Activated CD4-positive, alpha-beta T cell treated with anti-CD3 and anti-CD28 coated beads, Interleukin-10, Interleukin-2, amounts not matched to agents 100 ng/mL and 50 ng/mL, durations not matched to agents 16 hours and 8 hours (primary cell): ENCODE data around the gene MAPKAPK3.

ENCODE experiments used
- DNase-seq: peaks from one replicate; pipeline ENCODE4 v3.0.0-alpha.2; 2020

The MAPKAPK3 gene

DNA sequence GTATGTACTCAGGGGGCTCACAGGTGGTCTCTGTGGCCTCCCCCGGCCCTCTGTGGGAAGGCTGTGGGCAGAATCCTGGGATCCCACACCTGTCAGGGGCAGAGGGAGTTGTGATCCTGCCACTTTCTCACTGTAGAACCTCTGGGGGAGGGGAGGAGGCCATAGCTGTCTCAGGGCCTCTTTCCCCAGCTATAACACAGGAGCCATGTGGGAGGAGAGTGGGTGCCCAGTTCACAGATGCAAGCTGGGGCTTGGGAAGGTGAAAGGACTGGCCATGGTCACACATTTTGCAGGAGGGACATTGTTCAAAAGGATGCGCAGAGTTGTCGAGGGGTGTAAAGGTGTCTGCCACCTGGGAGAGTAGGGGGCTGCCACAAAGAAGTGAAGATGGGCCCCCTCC lies 11.7 kb downstream of the MAPKAPK3 start:
- no peak for DNase-seq

GRCh38 chr3:50630394-50630793 lies 13.4 kb downstream of the MAPKAPK3 start:
- DNase-seq, result no peak

GRCh38 chr3:50630877-50631276 lies 13.9 kb downstream of the MAPKAPK3 start:
- DNase-seq, result no peak

- DNase-seq, result peak; percentile 52
Observed at GRCh38 chr3:50632450-50632849, 15.5 kb downstream of the MAPKAPK3 start.

DNA sequence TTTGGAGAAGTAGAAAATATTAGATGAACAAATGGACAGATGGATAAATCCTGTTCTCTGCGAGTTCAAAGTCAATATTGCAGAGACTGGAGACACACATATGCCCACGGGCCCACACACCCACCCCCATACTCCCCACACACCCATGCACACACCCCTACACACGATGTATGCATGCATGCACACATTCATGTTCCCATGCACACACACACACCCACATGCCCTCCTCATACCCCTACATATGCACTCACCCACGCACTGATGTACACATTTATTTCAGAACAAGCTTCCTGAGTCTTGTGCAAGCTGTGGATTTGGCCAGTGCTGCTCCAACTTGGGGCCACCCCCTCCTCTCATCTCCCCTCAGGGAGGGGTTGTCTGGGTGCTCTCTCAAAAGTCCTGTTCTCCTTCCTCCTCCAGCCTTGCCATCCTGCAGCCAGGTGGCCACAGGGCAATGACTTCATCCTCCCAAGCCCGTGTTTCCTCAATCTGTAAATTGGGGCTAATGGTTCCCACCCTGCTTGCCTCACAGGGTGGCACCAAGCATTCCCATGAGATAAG lies 16.4 kb downstream of the MAPKAPK3 start:
- no peak for DNase-seq

- DNase-seq, result no peak
Observed at GRCh38 chr3:50635066-50635465, 18.1 kb downstream of the MAPKAPK3 start.

GRCh38 chr3:50637011-50637410 lies 20.1 kb downstream of the MAPKAPK3 start:
- DNase-seq, result no peak

GRCh38 chr3:50637945-50638344 lies 21.0 kb downstream of the MAPKAPK3 start:
- no peak for DNase-seq

GRCh38 chr3:50639055-50639494 lies 22.1 kb downstream of the MAPKAPK3 start:
- DNase-seq, result no peak

DNA sequence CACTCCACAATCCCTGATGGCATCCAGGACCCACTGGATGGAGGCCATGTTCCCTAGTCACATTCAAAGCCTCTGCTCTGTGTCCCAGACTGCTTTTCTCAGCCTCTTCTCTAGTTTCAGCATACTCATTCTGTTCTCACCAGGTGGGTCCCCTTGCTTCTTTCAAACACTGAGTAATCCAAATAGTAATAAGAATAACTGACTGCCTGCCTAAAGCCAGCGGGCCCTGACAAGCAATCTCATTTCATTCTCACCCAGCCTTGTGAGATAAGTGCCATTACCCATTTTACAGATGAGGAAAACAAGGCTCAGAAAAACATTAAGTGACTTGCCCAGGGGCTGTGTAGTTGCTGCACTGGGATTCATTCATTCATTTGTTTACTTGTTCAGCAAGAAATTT lies 25.4 kb downstream of the MAPKAPK3 start:
- peak; percentile 55 for DNase-seq

DNA sequence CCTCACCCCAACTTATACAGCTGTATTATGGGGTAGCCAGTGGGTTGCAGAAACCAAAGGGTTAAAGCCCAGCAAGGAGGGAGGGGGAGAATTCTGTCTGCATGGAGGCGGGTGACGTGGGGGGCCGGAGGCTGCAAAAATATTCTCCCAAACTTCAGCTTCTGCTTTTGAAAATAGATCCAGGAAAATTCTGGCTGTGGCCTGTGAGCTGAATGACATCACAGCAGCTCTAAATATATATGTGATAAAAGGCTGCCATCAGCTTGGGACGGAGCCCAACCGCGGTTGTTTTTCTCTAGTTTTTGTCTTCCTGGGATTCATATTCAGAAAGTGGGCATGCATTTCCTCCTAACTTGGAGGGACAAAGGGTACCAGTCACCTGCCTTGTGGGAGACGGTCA lies 27.6 kb downstream of the MAPKAPK3 start:
- DNase-seq, result no peak

DNA sequence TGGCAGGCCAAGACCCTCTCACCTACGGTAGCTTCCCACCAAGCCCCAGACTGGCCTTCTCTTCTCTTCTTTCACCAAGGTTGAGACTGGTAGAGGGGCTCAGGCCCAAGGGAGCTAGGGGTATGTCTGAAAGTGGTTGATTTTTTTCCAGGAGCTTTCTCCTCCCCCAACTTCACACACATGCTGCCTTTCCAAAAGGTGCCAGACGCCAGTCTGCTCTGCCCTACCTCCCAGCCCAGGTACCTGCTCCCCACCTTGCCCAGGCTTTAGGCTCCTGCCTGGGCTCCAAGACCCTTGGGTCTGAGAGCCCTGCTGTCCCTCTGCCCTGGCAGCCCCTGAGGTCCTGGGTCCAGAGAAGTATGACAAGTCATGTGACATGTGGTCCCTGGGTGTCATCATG lies 28.4 kb downstream of the MAPKAPK3 start:
- DNase-seq, result no peak

DNA sequence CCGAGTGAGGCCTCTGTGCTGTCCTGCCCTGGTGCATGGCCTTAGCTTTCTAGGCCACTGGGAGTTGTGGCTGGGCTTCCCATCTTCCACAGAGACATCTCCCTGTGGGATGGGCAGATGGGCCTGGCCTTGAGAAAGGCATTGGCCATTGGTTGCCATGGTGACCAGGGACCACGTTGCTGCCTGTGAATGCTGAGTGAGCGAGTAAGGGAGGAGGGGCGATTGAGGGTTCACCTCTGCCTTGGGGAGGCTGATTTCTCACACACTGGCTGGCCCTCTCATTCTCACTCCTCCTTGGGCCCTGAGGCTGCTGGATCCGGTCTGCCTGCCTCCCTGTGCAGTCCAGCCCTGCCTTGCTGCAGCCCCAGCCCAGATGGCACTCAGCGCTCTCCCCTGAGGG lies 31.4 kb downstream of the MAPKAPK3 start:
- DNase-seq, result no peak

- no peak for DNase-seq
Observed at GRCh38 chr3:50648944-50649343, 32.0 kb downstream of the MAPKAPK3 start.

GRCh38 chr3:50649451-50649931 lies 32.5 kb downstream of the MAPKAPK3 start:
- no peak for DNase-seq

GRCh38 chr3:50650018-50650417 lies 33.1 kb downstream of the MAPKAPK3 start:
- no peak for DNase-seq

DNA sequence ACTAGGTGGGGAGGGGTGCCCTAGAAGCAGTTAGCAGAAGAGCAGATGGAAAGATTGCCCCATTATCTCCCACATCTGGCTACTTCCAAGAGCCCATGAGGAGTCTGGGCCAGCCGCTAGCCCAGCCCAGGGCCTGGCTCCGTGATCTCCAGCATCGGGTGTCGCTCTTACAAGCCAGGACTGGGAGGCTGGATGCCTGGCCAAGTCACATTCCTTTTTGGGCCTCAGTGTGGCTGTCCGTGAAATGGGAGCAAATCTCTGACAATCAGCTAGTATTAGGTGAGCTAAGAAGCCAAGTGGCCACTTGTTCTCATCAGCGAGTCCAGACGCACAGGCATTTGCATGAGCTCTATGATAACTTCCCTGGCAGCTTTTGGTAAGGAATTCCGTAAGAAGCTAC lies 34.5 kb downstream of the MAPKAPK3 start:
- no peak for DNase-seq

GRCh38 chr3:50651920-50652529 lies 35.1 kb downstream of the MAPKAPK3 start:
- DNase-seq, result no peak

GRCh38 chr3:50652709-50653108 lies 35.8 kb downstream of the MAPKAPK3 start:
- DNase-seq, result peak; percentile 70

GRCh38 chr3:50653937-50654595 lies 37.1 kb downstream of the MAPKAPK3 start:
- no peak for DNase-seq

DNA sequence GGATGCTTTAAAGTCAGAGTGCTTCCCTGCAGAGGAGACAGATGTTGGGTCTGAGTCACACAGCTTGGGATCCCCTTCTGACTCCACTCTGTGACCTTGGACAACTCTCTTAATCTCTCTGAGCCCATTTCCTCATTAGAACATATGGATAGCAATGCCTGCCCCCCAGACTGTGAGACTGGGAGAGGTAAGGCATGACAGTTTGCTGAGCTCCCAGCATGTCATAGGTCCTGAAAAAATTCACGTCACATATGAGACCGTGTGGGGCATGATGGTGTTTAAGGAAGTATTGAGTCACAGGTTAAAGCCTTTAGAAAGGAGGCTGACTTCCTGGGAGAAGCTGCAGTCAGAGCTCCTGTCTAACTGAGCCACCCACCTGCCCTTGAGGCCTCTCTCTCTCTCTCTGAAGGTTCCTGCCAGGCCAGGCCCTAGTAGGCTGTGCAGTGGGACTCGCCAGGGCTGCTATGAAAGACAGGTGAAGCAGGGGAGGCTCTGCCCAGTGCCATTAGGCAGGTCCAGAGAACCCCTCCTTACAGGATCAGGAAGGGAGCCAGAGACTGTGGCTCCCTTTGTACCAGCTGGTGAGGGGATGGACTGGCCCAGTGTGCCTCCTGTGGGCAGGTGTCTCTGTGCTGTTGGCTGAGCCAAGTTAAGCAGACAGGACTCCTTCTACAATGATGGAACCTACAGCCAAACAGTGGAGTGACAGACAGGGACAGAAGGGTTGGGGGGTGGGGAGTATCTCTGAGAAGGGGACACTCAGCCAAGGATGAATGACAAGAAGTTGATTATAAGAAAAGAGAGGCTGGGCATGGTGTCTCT lies 38.3 kb downstream of the MAPKAPK3 start:
- peak; percentile 36 for DNase-seq

GRCh38 chr3:50656417-50657195 lies 39.7 kb downstream of the MAPKAPK3 start:
- no peak for DNase-seq

- no peak for DNase-seq
Observed at GRCh38 chr3:50657407-50657806, 40.5 kb downstream of the MAPKAPK3 start.
